HG03469 (cell line): ENCODE measurements around the gene HRAS.
A peak's percentile ranks its signal among the peaks of the same experiment; 100 is the strongest.
"Not testable (repeated sequence)": the region's sequence is repeated elsewhere in the genome, so short reads cannot be mapped to it uniquely, and the experiment has no call there.

Experiments
- ATAC-seq: cut with Tn5 transposase; IDR thresholded peaks from one replicate; pipeline ENCODE4 v1.9.1; 2021; ENCODE audit warnings: mild to moderate bottlenecking, moderate library complexity, moderate number of reproducible peaks; ENCODE audit not compliant: unreplicated experiment

The HRAS gene

DNA sequence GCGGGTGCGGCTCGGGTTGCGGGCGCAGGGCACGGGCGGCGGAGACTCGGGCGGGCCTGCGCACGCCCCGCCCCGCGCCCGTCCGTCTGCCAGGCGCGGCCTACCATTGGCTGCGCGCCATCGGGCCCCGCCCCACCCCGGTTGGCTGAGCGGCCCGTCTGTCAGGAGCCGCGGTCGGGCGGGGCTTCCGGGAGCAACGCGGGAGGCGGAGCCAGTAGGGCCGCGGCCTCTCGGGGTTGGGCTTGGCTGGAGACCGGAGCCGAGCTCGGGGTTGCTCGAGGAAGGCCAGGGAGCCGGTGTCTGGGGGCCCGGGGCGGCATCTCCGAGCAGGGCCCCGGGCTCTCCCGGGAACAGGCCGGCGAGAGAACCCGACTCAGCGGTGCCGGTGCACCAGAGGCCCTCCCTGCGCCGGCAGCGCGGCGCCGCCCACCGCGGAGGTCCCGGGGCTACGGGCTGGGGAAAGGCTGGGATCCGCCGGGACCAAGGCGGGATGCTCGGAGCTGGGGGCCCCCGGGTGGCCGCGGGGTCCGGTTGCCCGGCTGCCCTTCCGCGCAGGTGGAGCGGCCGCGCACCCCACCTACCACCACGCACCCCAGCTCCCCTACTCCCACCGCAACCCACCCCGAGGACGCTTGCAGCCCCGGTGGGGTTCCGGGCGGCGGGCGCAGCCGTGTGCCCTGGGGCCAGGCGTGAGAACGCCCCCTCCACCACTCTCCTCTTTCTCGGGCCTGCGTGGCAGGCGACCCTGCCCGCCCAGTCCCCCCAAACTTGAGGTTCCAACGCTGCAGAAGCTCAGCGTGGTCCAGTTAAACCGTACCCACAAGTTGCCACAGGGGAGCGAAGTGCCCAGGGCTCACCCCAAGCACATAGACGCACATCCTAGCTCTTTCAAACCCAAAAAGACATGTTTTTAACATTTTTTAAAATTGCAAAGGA, at the start of gene HRAS:
Gene HRAS (minus strand): TSS at position 58 of the 936 bp plus-strand sequence.
- peak; percentile 47 for ATAC-seq

- no peak for ATAC-seq
Measured at GRCh38 chr11:584287-584686, 48.9 kb upstream of the HRAS start.

- no peak for ATAC-seq
Measured at GRCh38 chr11:581752-582151, 46.4 kb upstream of the HRAS start.

DNA sequence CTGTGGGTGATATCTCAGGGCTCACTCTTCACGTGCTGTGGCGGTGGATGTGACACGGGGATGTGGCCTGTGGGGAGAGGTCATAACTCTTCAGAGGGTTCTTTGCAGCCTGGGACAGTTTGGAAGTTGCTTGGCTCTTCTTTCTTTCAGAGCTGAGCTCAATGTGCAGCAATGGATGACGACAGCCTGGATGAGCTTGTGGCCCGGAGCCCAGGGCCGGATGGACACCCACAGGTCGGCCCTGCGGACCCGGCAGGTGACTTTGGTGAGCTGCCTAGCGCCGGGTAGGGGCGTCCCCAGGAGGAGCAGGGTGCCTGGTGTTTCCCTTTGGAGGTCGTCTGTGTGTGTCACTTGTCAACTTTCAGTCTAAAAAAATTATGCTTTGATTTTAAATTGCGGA, 46.0 kb upstream of the HRAS start:
- ATAC-seq: no peak

GRCh38 chr11:579830-580601, 44.6 kb upstream of the HRAS start:
- ATAC-seq: no peak

DNA sequence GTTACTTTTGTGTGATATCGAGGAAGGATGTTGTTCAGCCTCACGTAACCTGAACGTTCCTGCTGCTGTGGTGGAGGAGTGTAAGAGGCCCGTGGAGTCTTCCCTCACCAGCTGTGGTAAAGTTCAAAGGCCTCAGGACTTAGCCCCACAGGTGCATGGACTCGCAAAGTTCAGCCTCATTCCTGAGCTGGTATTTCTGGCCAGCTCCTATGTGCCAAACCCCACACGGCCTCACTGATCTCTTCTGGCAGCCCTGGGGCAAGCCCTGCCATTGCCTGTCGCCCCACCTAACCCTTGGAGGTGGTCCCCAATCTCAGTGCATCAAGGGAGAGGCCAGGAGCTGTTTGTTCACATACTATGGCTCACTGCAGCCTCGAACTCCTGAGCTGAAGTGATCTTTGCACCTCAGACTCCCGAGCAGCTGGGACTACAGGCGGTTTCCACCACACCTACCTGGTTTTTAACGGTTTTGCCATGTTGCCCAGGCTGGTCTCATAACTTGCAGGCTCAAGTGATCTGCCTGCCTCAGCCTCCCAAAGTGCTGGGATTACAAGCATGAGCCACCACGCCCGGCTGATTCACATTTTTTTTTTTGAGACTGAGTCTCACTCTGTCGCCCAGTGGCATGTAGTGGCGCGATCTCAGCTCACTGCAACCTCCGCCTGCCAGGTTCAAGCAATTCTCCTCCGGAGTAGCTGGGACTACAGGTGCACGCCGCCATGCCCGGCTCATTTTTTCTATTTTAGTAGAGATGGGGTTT, 43.1 kb upstream of the HRAS start:
- ATAC-seq: no peak

DNA sequence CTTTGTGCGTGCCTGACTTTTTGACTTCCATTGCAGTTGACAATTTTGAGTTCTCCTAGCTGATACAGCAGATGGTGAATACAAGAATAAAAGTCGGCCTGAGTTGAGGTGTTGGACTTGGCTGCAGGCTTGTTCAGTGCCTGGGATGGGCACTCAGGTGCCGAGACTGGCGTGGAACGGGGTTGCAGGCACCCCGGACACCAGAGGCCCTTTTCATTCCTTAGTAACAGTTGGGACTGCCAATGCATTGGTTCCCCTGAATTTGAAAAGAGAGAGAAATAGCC, 42.2 kb upstream of the HRAS start:
- ATAC-seq: no peak

DNA sequence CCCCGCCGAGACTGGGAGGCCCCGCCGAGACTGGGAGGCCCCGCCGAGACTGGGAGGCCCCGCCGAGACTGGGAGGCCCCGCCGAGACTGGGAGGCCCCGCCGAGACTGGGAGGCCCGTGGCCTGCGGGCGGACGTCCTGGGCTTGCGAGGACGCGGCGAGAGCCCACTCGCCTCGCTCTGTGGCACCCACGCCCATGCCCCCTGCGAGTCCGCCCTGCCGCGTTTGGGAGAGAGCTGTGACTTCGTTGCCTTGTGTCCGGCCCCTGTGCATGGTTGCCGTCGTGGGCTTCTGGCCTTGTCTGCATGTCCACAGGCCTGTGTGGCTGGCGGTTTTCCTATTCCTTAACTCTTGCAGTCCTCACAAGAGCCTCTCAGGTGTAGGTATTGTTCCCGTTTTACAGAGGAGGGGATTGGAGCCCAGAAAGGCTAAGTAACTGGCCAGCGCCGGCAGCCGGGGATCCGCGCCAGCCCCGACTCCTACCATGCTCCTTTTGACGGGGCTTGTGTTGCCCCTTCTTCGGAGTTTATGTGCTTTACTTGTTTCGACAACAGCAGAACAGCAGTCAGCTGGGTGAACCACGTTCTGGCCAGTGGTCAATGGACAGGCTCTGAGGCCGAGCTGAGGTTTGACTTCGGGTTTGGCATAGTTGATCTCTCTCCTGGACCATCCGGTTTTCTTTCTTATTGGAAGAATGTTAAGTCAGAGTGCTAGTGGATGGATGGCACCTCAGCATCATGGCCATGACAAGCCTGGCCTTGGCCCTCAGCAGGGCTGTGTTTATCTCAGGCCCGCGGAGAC, 41.6 kb upstream of the HRAS start:
- ATAC-seq: no peak

DNA sequence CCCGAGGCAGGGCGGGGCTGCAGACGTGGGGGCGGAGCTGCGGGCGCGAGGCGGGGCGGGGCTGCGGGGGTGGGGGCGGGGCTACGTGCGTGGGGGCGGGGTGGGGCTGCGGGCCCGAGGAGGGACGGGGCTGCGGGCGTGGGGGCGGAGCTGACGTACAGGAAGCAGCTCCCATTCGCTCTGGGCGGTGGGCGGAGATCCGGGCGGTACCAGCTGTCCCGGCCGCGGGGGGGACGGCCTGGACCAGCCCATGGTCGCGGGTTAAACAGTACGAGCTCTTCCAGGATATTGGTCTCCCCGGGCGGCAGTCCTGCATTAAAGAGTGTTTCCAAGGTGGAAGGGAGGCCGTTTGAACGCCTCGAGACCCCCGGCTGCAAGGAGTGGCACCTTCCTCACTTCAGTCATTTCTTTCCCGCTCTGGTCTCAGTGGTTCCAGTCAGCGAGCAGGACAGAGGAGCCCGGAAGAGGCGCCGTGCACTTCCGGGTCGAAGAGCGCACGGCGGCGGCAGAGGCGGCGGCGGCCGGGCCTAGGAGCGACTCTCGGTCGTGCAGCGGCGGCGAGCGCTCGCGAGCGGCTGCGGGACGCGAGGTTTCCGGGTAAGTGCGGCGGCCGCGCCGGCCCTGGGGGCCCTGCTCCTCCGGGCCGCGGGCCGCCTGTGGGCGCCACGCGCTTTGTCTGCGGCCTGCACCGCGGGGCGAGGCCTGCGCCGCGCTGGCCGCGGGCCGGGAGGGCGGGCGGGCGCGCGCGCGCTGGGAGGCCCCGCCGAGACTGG, 40.8 kb upstream of the HRAS start, which contains the start of gene PHRF1:
Gene PHRF1 (plus strand): TSS at position 475 of the 773 bp plus-strand sequence. CDS start 5,043 bp downstream, outside the sequence.
- ATAC-seq: peak; percentile 47

- no peak for ATAC-seq
Measured at GRCh38 chr11:575313-575995, 40.1 kb upstream of the HRAS start.

DNA sequence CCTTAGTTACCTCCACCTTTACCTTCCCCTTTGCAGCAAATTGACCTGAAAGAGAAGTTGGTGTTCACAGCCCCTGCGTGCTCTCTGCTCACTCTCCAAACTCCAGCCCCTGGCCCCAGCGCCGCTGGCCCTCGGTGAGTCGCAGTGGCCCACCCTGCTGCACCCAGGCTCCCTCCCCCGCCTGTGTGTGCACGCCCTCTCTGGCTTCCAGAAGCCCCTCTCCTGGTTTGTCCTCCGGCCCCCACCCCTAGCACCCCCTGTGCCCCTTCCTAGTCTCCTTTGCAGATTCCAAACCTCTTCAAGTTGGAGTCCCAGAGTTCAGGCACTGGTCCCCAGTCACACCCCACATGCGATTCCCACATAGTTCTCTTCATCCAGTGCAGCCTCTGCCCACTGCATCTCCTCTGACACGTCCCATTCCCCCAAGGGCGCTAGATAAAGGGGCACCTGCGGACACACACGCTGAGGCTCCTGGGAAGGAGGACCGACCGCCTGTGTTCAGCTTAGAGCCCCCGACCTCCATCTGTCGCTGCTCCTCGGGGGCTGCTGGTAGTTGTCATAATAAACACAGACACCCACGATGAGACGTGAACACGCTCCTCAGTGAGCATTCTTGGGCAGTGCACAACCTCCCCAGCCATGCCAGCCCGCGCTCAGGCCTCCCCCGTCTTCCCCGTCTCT, 39.4 kb upstream of the HRAS start:
- ATAC-seq: no peak

DNA sequence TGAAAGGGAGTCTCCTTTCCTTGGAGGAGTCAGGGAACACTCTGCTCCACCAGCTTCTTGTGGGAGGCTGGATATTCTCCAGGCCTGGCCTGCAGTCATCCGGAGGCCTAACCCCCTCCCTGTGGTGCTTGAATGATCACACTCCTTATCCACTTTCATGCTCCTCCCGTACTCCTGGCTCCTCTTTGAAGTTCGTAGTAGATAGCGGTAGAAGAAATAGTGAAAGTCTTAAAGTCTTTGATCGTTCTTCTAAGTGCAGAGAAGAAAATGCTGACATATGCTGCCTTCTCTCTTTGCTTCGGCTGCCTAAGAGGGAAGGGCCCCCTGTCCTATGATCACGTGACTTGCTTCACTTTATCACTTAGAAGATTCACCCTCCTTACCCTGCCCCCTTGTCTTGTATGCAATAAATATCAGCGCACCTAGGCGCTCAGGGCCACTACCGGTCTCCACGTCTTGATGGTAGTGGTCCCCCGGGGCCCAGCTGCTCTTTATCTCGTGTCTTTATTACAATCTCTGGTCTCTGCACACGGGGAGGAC, 38.7 kb upstream of the HRAS start:
- ATAC-seq: not testable (repeated sequence)

DNA sequence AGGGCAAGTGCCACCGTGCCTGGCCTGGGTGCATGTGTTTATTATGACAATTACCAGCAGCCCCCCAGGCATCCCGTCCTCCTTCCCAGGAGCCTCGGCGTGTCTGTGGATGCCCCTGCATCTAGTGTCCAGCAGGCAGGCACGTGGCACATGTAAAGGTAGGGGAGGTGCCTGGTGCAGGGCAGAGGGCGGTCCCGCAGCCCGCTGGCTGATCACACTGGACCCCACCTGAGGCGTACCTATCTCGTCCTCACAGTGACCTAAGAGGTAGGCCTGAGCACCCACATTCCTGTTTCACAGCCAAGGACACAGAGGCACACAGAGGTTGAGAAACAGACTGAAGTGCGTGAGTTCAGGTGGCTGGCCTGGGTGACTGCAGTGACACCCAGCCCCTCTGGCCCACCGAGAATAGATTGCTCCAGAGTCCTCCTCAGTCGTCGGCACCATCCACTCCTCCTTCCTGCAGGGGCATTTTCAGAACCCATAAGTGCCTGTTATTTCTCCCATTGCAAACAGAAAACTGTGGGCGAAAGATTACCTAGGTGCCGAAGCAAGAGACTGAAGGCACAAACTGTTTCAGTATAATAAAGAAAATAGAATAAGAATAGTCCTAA, 37.9 kb upstream of the HRAS start:
- no peak for ATAC-seq

GRCh38 chr11:571802-572185, 36.4 kb upstream of the HRAS start:
- no peak for ATAC-seq

GRCh38 chr11:569158-569885, 33.9 kb upstream of the HRAS start:
- no peak for ATAC-seq

GRCh38 chr11:568306-569157, 33.2 kb upstream of the HRAS start:
- peak; percentile 74 for ATAC-seq
